ENCODE results near the gene DAGLB. TPM values are rescaled to one million over a fixed set of nuclear protein-coding genes. Genes with fewer than 3 reads are reported as not detected.

DAGLB gene
- total RNA-seq, 1 experiment from 2014 or later: 22.3 TPM

GRCh38 chr7:6438427-6438826, 9.3 kb downstream of the DAGLB start:
- peaks cover 2% of the 10 kb centered on the region; the same call in 1 of the 2 replicates for H3K4me1 ChIP-seq (ENCODE audit: control insufficient read depth, insufficient read depth, low read length)
- no peak overlapping the region for H3K4me3 ChIP-seq (ENCODE audit: low read depth in 2 of 2, low read length in 2 of 2)
- no peaks in the 10 kb centered on the region for H3K27me3 ChIP-seq (ENCODE audit: control insufficient read depth, insufficient read depth, low read length)
- ATAC-seq (no peak), DNase-seq (ENCODE audit: low read depth, low spot score) (no peak)
- 0 out of 2 replicates have a peak, but pooled peaks cover 4% of the 10 kb centered on the region for H3K36me3 ChIP-seq (ENCODE audit: control insufficient read depth, insufficient read depth, low read length)
- CTCF ChIA-PET: interaction anchor here (0.8 kb wide), 1 partner anchor 9 kb away, joined by 3 read pairs; the partner anchor contains the start of gene DAGLB
- no peaks in the 10 kb centered on the region for H3K9me3 ChIP-seq (ENCODE audit: control insufficient read depth, insufficient read depth, low read depth, low read length)
- no peak for TF ChIP-seq SIN3A (IDR thresholded peaks at IDR 0.05; ENCODE audit: borderline replicate concordance, insufficient read depth, low read depth, low read length)
- TF ChIP-seq TCF7L2 (IDR thresholded peaks at IDR 0.05; ENCODE audit: low read depth, low read length): no peak
- no peak for TF ChIP-seq REST (IDR thresholded peaks at IDR 0.05; ENCODE audit: insufficient read depth in 1 of 2, low read depth in 2 of 2, low read length in 1 of 2)
- TF ChIP-seq POLR2AphosphoS5 (IDR thresholded peaks at IDR 0.05; ENCODE audit: low read depth, low read length): no peak
- no peak for TF ChIP-seq CTCF (IDR thresholded peaks at IDR 0.05)
- in situ Hi-C loops (cut with HindIII; ENCODE audit: low pct_unique_long_range_greater_than_20kb, low sequenced_read_pairs) (no loop called here), intact Hi-C loops (cut with micrococcal nuclease; ENCODE audit: unreplicated experiment) (loop anchor here (10.0 kb wide), 1 partner anchor 284 kb away; no protein-coding TSS in a partner anchor)
- POLR2A ChIA-PET: no interaction called here
- no peak overlapping the region for H3K27ac ChIP-seq (ENCODE audit: low read length)
- no TSS peak for BruUV-seq (replicated peaks)

- no peak overlapping the region for H3K27ac ChIP-seq (ENCODE audit: low read length)
- ATAC-seq: 0 out of 2 replicates have a peak, but pooled peaks have one; percentile 33
- intact Hi-C loops (cut with micrococcal nuclease; ENCODE audit: unreplicated experiment): loop anchor here (10.0 kb wide), 1 partner anchor 282 kb away; no protein-coding TSS in a partner anchor
- H3K9me3 ChIP-seq (ENCODE audit: control insufficient read depth, insufficient read depth, low read depth, low read length): no peaks in the 10 kb centered on the region
- POLR2A ChIA-PET: interaction anchor here (0.6 kb wide), 1 partner anchor 20 kb away, joined by 5 read pairs; no protein-coding TSS in a partner anchor
- peaks cover 4% of the 10 kb centered on the region; the same call in 1 of the 2 replicates for H3K36me3 ChIP-seq (ENCODE audit: control insufficient read depth, insufficient read depth, low read length)
- CTCF ChIA-PET: no interaction called here
- in situ Hi-C loops (cut with HindIII; ENCODE audit: low pct_unique_long_range_greater_than_20kb, low sequenced_read_pairs): no loop called here
- H3K4me3 ChIP-seq (ENCODE audit: low read depth in 2 of 2, low read length in 2 of 2): no peak overlapping the region
- TF ChIP-seq TCF7L2 (IDR thresholded peaks at IDR 0.05; ENCODE audit: low read depth, low read length) (no peak), CTCF (IDR thresholded peaks at IDR 0.05) (no peak), SIN3A (IDR thresholded peaks at IDR 0.05; ENCODE audit: borderline replicate concordance, insufficient read depth, low read depth, low read length) (no peak), REST (IDR thresholded peaks at IDR 0.05; ENCODE audit: insufficient read depth in 1 of 2, low read depth in 2 of 2, low read length in 1 of 2) (no peak), POLR2AphosphoS5 (IDR thresholded peaks at IDR 0.05; ENCODE audit: low read depth, low read length) (no peak)
- no TSS peak for BruUV-seq (replicated peaks)
- peaks cover 2% of the 10 kb centered on the region; the same call in 1 of the 2 replicates for H3K4me1 ChIP-seq (ENCODE audit: control insufficient read depth, insufficient read depth, low read length)
- no peaks in the 10 kb centered on the region for H3K27me3 ChIP-seq (ENCODE audit: control insufficient read depth, insufficient read depth, low read length)
- no peak for DNase-seq (ENCODE audit: low read depth, low spot score)
Measured at GRCh38 chr7:6437251-6437650, 10.5 kb downstream of the DAGLB start.

Measured in Panc1 (cell line).